HG03565 (cell line): ENCODE data around the gene GDE1.

Experiments
- ATAC-seq: cut with Tn5 transposase; IDR thresholded peaks from one replicate; pipeline ENCODE4 v1.9.1; 2021; ENCODE audit warnings: mild to moderate bottlenecking, moderate library complexity; ENCODE audit not compliant: unreplicated experiment

The GDE1 gene

GRCh38 chr16:19490619-19491018 is 31.3 kb downstream of the GDE1 start:
- no peak for ATAC-seq

- no peak for ATAC-seq
These were observed 33.7 kb downstream of the GDE1 start for GRCh38 chr16:19488213-19488640.

- ATAC-seq: no peak
These were observed 35.1 kb downstream of the GDE1 start for GRCh38 chr16:19486750-19487325.

GRCh38 chr16:19486051-19486450 is 35.8 kb downstream of the GDE1 start:
- no peak for ATAC-seq

DNA sequence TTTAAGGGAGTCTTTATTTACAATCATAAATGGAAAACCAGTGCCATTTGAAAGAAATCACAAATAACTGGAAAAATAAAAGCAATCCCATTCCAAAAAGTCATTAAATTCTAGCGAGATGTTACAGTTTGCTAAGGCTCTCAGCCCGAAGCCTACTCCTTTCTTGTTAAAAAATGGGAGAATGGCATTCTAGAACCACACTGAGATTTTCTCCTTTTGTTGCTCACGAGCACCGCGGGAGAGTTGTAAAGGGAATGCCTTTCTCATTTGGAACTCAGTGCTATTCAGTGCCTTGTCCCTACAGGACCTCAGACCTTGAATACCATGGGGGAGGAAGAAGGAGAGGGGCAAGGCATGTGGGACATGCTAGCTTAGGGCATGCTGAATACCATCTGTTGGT is 36.3 kb downstream of the GDE1 start:
- ATAC-seq: no peak

GRCh38 chr16:19484096-19484495 is 37.8 kb downstream of the GDE1 start:
- no peak for ATAC-seq

DNA sequence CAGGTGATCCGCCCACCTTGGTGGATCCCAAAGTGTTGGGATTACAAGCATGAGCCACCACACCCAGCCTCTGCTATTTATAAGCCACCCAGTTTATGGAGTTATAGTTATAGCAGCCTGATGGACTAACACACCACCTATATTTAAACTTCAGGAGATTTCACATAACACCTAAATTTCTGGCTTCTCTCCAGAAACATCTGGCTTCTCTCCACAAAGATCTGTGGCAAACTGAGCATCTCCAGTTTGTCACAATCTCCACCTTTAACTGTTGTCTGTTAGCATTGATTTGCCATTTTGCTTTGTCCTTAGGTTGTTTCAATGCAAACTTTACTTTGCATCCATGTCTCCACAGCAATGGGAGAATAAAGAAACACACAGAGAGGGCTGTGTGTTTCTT is 39.6 kb downstream of the GDE1 start:
- no peak for ATAC-seq

GRCh38 chr16:19481769-19482168 is 40.1 kb downstream of the GDE1 start:
- no peak for ATAC-seq

DNA sequence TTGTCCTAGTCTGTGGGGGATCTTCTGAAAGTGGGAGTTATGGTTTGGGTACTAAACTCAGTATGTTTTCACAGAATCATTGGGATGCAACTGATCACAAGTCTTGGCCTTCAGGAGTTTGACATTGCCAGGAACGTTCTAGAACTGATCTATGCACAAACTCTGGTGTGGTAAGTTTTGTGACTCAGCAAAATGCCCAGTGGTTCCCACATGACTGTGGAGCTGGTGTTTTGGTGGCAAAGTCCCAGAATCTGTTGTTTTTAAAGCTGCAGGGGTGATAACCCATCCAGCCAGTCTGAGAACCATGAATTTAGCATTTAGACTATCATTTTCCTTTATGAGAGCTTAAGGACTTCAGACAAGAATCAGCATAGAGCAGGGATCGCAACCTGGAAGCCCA is 40.6 kb downstream of the GDE1 start:
- no peak for ATAC-seq

- no peak for ATAC-seq
These were observed 42.6 kb downstream of the GDE1 start for GRCh38 chr16:19479302-19479721.

- no peak for ATAC-seq
These were observed 43.4 kb downstream of the GDE1 start for GRCh38 chr16:19478505-19478904.

GRCh38 chr16:19474617-19475016 is 47.3 kb downstream of the GDE1 start:
- no peak for ATAC-seq

GRCh38 chr16:19472482-19472881 is 49.4 kb downstream of the GDE1 start:
- ATAC-seq: no peak

DNA sequence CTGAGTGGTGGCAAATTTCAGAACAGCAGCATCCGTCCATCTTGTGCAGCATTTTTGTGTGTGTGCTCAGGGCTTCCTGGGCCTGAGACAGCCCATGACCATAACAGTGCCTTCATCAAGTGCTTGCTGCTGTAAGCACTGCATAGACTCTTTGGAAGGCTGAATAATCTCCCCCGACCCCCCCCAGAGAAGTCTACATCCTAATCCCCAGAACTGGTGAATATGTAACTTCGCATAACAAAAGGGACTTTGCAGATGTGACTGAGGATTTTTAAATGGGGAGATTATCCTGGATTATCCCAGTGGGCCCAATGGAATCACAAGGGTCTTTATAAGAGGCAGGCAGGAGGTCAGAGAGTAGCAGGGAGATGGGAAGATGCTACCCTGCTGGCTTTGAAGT is 53.6 kb downstream of the GDE1 start:
- ATAC-seq: no peak

DNA sequence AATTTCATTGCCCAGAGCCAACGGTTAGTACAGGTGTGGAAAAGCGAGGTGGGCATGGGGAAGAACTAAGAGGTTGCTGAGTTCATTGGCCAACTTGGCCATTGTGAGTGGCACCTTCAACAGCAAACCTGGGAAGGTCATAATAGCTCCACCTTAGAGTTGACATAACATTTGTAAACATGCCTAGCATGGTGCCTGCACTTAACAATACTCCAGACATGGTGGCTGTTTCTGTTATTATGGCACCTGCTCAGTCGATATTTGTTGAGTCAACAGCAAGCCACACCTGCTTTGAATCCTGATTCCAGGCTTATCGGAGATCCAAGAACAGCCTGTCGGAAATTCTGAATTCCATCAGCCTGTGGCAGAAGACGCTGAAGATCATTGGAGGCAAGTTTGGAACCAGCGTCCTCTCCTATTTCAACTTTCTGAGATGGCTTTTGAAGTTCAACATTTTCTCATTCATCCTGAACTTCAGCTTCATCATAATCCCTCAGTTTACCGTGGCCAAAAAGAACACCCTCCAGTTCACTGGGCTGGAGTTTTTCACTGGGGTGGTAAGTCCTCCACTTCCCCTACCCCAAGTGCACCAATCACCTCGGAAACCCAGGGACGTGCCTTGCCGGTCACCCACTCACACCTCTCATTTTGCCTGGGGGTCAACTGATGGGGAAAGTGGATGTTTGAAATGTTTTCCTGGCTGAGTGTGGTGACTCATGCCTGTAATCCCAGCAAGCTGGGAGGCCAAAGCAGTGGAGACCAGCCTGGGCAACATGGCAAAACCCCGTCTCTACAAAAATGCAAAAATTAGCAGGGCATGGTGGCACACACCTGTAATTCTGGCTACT is 58.2 kb downstream of the GDE1 start:
- ATAC-seq: no peak

GRCh38 chr16:19460397-19460796 is 61.5 kb downstream of the GDE1 start:
- ATAC-seq: no peak

- no peak for ATAC-seq
These were observed 63.0 kb downstream of the GDE1 start for GRCh38 chr16:19458722-19459379.
